ENCODE results near the gene PINLYP.

- TF ChIP-seq POLR2AphosphoS5 (IDR thresholded peaks at IDR 0.05; ENCODE audit: low read depth, low read length) (no peak), FOXP2 (optimal IDR thresholded peaks at IDR 0.05; ENCODE audit: borderline replicate concordance, extremely low read depth, extremely low read length, insufficient read depth) (no peak), TAF1 (IDR thresholded peaks at IDR 0.05; ENCODE audit: borderline replicate concordance, insufficient read depth, low read length) (no peak)
These were observed 31.1 kb downstream of the PINLYP start for GRCh38 chr19:43606569-43607229.
